ENCODE results near the gene TTF1. TPM values are rescaled to one million over a fixed set of nuclear protein-coding genes. Genes with fewer than 3 reads are reported as not detected.

TTF1 gene
- total RNA-seq, 1 donor from 2014 or later, result 22.0 TPM

GRCh38 chr9:132327537-132327936 is 79.1 kb downstream of the TTF1 start:
- H3K4me1 Mint-ChIP-seq, result peaks cover 16% of the 10 kb centered on the region
- POLR2A ChIA-PET, result interaction anchor here (1.4 kb wide), 1 partner anchor 56 kb away, joined by 3 read pairs; no protein-coding TSS in a partner anchor
- H3K4me3 Mint-ChIP-seq, result no peak overlapping the region
- no peaks in the 10 kb centered on the region for H3K9me3 Mint-ChIP-seq
- intact Hi-C loops (cut with micrococcal nuclease), result loop anchor here (5.0 kb wide), 1 partner anchor 35 kb away; no protein-coding TSS in a partner anchor
- DNase-seq (no peak), ATAC-seq (ENCODE audit: low read depth) (no peak)
- H3K27ac Mint-ChIP-seq, result no peak overlapping the region
- no peaks in the 10 kb centered on the region for H3K27me3 Mint-ChIP-seq
- CTCF ChIA-PET, result no interaction called here
- TF ChIP-seq, protein P1, sequence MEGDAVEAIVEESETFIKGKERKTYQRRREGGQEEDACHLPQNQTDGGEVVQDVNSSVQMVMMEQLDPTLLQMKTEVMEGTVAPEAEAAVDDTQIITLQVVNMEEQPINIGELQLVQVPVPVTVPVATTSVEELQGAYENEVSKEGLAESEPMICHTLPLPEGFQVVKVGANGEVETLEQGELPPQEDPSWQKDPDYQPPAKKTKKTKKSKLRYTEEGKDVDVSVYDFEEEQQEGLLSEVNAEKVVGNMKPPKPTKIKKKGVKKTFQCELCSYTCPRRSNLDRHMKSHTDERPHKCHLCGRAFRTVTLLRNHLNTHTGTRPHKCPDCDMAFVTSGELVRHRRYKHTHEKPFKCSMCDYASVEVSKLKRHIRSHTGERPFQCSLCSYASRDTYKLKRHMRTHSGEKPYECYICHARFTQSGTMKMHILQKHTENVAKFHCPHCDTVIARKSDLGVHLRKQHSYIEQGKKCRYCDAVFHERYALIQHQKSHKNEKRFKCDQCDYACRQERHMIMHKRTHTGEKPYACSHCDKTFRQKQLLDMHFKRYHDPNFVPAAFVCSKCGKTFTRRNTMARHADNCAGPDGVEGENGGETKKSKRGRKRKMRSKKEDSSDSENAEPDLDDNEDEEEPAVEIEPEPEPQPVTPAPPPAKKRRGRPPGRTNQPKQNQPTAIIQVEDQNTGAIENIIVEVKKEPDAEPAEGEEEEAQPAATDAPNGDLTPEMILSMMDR (IDR thresholded peaks at IDR 0.05), result no peak
- H3K36me3 Mint-ChIP-seq (ENCODE audit: low read depth), result peaks cover 93% of the 10 kb centered on the region

Other genes with a start within 250 kb of the TTF1 start
- gene NTNG2, start 244.8 kb downstream of the TTF1 start, total RNA-seq, result 2.1 and 3.1 TPM in 2 replicates
- gene SETX, start 51.9 kb downstream of the TTF1 start, total RNA-seq, result 91.3 and 109 TPM in 2 replicates
- not detected in 2 replicates for gene CFAP77, start 3.4 kb upstream of the TTF1 start, total RNA-seq
- not detected in 2 replicates for gene BARHL1, start 175.8 kb upstream of the TTF1 start, total RNA-seq